Measurements from ENCODE around the gene SORCS2.

Gene SORCS2

DNA sequence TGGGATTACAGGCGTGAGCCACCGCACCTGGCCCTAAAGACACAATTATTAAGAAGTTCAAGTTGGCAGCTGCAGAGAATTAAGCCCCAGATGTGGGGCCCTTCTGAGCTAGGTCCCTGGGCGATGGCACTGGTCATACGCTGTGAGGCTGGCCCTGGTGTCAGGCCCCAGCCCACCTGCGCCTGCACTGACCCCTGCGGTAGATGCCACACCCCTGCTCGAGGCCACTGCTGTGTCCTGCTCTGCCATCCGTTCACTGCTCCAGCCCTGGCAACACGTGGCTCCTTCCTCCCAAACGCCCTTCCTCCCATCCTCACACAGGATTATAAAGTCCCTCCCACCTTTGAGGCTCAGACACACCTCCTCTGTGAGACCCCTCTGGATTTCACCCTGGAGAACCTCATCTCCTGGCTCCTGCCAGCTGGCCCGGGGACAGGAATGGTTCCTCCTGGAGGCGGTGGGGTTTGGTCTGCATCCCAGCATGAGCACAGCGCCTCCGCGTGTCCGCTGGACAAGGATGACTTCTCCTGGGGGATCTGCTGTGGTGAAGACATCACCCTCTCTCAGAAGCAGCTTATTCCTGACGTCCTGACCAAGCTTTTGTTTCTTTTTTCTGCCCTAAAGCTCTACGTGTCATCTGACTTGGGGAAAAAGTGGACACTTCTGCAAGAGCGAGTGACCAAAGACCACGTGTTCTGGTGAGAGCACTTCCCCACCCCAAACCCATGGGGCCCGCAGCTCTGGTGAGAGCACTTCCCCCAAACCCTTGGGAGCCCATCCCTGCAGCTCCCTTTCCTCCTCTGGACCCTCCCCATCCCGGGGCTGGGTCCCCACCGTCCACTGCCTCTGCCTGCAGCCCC, 461.4 kb downstream of the SORCS2 start:
- H4K20me1 ChIP-seq (ENCODE audit: insufficient read depth, low read length): no peaks in the 10 kb centered on the region
- no peaks in the 10 kb centered on the region for H3K9me3 ChIP-seq (ENCODE audit: insufficient read depth, low read length)
- H3K4me3 ChIP-seq (ENCODE audit: low read length): no peak overlapping the region
- no peak overlapping the region for H3K27ac ChIP-seq (ENCODE audit: low read length)
- H3K4me1 ChIP-seq (ENCODE audit: low read length): no peaks in the 10 kb centered on the region
- no peaks in the 10 kb centered on the region for H3K36me3 ChIP-seq (replicated peaks; ENCODE audit: low read depth, low read length)
- H3K79me2 ChIP-seq (ENCODE audit: low read length): no peaks in the 10 kb centered on the region
- H3K27me3 ChIP-seq (ENCODE audit: low read depth, low read length): no peaks in the 10 kb centered on the region
- H3K4me2 ChIP-seq (ENCODE audit: low read length): no peak overlapping the region
- no peak overlapping the region for H2AFZ ChIP-seq (ENCODE audit: low read depth, low read length)
- no peak overlapping the region for H3K9ac ChIP-seq (ENCODE audit: low read length)
- TF ChIP-seq EZH2phosphoT487 (IDR thresholded peaks at IDR 0.05; ENCODE audit: low read depth): no peak
- TF ChIP-seq, protein P1, sequence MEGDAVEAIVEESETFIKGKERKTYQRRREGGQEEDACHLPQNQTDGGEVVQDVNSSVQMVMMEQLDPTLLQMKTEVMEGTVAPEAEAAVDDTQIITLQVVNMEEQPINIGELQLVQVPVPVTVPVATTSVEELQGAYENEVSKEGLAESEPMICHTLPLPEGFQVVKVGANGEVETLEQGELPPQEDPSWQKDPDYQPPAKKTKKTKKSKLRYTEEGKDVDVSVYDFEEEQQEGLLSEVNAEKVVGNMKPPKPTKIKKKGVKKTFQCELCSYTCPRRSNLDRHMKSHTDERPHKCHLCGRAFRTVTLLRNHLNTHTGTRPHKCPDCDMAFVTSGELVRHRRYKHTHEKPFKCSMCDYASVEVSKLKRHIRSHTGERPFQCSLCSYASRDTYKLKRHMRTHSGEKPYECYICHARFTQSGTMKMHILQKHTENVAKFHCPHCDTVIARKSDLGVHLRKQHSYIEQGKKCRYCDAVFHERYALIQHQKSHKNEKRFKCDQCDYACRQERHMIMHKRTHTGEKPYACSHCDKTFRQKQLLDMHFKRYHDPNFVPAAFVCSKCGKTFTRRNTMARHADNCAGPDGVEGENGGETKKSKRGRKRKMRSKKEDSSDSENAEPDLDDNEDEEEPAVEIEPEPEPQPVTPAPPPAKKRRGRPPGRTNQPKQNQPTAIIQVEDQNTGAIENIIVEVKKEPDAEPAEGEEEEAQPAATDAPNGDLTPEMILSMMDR (IDR thresholded peaks at IDR 0.05; ENCODE audit: low read depth, low read length): no peak

DNA sequence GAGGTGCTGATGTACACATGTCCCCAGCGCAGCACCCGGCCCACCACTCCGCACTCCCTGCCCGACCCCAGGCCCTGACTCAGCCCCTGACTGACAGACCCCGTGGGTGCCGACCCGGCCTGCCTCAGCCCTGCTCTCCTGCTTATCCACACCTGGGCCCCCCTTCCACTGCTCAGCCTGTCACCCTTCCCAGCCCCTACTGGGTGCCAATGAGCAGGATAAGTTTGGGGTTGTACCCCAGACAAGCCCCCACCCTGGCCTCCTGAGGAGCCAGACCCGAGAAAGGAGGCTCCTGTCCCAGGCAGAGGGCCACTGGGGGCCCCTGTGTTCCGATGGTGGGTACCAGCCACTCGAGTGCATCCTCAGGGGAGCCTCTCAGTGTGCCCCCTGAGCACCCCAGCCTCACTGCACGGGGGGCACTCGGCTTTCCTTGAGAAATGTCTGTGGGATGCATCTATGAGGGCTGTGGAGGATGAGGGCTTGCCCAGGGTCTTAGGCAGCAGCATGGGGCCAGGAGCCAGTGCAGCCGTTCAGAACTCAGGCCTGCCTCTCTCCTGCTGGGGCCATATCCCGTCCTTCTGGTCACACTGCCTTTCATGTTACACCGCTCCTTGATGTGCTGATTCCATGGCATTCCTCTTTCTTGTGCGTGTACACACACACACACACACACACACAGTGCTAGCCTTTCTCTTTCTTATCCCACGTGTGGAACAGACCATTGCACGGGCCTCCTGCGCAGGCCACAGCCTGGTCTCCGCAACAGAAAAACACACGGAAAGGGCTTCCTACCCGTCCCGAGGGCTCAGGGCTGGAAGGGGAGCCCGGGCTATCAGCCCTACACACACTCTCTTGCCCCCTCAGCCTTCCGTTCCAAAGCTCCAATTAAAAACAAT, 462.5 kb downstream of the SORCS2 start:
- no peak overlapping the region for H3K4me3 ChIP-seq (ENCODE audit: low read length)
- H3K79me2 ChIP-seq (ENCODE audit: low read length): no peaks in the 10 kb centered on the region
- no peaks in the 10 kb centered on the region for H3K9me3 ChIP-seq (ENCODE audit: insufficient read depth, low read length)
- no peak overlapping the region for H2AFZ ChIP-seq (ENCODE audit: low read depth, low read length)
- no peak overlapping the region for H3K9ac ChIP-seq (ENCODE audit: low read length)
- TF ChIP-seq, protein P1 (IDR thresholded peaks at IDR 0.05; ENCODE audit: low read depth, low read length): no peak
- no peak for TF ChIP-seq EZH2phosphoT487 (IDR thresholded peaks at IDR 0.05; ENCODE audit: low read depth)
- no peaks in the 10 kb centered on the region for H3K4me1 ChIP-seq (ENCODE audit: low read length)
- no peak overlapping the region for H3K27ac ChIP-seq (ENCODE audit: low read length)
- H3K4me2 ChIP-seq (ENCODE audit: low read length): no peak overlapping the region
- no peaks in the 10 kb centered on the region for H4K20me1 ChIP-seq (ENCODE audit: insufficient read depth, low read length)
- no peaks in the 10 kb centered on the region for H3K36me3 ChIP-seq (replicated peaks; ENCODE audit: low read depth, low read length)
- no peaks in the 10 kb centered on the region for H3K27me3 ChIP-seq (ENCODE audit: low read depth, low read length)

DNA sequence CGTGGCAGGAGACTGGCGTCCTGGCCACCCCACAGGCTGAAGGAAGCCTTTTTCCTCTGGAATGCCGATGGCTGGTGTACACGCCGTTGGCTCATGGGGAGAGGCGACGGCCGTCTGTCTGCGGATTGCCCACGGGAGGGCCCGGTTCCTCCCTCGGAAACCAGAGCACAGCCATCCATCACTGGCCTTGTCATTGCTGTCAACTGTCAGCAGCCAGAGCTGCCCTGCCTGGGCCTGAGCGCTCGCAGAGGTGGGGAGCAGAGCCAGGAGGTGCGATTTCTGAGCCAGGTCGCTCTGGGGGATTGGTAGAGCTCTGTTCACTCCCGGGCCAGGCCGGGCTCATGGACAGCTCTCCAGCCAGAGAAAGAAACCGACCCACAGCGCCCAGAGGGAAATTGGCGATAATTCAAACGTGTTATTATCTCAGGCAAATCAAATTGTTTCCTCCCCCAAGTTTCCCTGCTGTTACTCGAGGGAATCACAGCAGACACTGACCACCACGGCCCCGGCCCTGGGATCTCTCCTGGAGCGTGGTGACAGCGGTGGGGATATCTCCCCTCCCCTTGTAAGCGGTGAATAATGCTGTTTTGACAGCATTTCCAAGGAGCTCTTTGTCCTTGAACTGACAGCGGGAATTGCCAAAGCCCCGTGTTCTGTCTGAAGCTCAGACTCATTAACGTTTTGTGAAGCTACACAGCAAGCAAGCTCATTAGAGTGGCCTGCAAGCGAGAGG, 463.3 kb downstream of the SORCS2 start:
- Histone ChIP-seq H3K4me1 (ENCODE audit: low read length) (no peaks in the 10 kb centered on the region), H3K27ac (ENCODE audit: low read length) (no peak overlapping the region), H3K9ac (ENCODE audit: low read length) (no peak overlapping the region), H3K36me3 (replicated peaks; ENCODE audit: low read depth, low read length) (no peaks in the 10 kb centered on the region), H3K79me2 (ENCODE audit: low read length) (no peaks in the 10 kb centered on the region), H3K27me3 (ENCODE audit: low read depth, low read length) (no peaks in the 10 kb centered on the region), H3K4me2 (ENCODE audit: low read length) (no peak overlapping the region), H3K4me3 (ENCODE audit: low read length) (no peak overlapping the region), H4K20me1 (ENCODE audit: insufficient read depth, low read length) (no peaks in the 10 kb centered on the region), H2AFZ (ENCODE audit: low read depth, low read length) (no peak overlapping the region), H3K9me3 (ENCODE audit: insufficient read depth, low read length) (no peaks in the 10 kb centered on the region)
- TF ChIP-seq, protein P1 (IDR thresholded peaks at IDR 0.05; ENCODE audit: low read depth, low read length): no peak
- TF ChIP-seq EZH2phosphoT487 (IDR thresholded peaks at IDR 0.05; ENCODE audit: low read depth): no peak
